ENCODE results near the gene SYTL3.

- no peak for TF ChIP-seq CTCF (IDR thresholded peaks at IDR 0.05)
- no peak for TF ChIP-seq POLR2A (IDR thresholded peaks at IDR 0.05)
Measured at GRCh38 chr6:158758941-158759479, 109.2 kb downstream of the SYTL3 start.

All from Peyer's patch (tissue), 4 donors.